Fibroblast of lung (primary cell): ENCODE results near the gene GALK2.

Source experiments
- EZH2 ChIP-seq: IDR thresholded peaks from 2 replicates; pipeline ENCODE4 v1.5.1; 2012; ENCODE audit warnings: low read length, control low read depth, mild to moderate bottlenecking; ENCODE audit errors: missing control alignments
- TF ChIP-seq, protein P1 (sequence below), 2 donors: IDR thresholded peaks in 1 of 2; conservative IDR thresholded peaks in 1 of 2; 1 replicate in 1 of 2; 2 replicates in 1 of 2; pipeline ENCODE4 v1.5.1; 2011 to 2012; ENCODE audit warnings: low read length in 2 of 2, control low read depth in 1 of 2, inconsistent platforms in 1 of 2, low read depth in 1 of 2, mild to moderate bottlenecking in 1 of 2

DNA sequence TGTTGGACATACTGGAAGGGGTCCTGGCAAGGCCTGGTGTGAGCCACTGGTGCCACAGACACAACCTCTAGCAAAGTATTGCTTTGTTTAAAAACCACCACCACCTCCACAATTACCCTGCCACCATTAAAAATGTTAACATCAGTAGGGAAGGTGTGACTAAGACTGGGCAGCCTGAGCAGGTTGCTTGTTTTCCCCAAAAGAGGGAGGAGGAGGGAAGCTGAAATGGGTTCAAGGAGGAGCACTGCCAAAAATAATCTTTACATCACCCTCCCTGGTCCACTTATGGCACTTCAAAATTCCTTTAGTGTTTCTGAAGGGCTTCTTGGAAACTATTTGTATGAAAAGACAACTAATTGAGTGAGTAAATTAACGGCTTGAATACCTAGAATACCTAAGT lies 153.2 kb downstream of the GALK2 start:
- TF ChIP-seq, protein P1, sequence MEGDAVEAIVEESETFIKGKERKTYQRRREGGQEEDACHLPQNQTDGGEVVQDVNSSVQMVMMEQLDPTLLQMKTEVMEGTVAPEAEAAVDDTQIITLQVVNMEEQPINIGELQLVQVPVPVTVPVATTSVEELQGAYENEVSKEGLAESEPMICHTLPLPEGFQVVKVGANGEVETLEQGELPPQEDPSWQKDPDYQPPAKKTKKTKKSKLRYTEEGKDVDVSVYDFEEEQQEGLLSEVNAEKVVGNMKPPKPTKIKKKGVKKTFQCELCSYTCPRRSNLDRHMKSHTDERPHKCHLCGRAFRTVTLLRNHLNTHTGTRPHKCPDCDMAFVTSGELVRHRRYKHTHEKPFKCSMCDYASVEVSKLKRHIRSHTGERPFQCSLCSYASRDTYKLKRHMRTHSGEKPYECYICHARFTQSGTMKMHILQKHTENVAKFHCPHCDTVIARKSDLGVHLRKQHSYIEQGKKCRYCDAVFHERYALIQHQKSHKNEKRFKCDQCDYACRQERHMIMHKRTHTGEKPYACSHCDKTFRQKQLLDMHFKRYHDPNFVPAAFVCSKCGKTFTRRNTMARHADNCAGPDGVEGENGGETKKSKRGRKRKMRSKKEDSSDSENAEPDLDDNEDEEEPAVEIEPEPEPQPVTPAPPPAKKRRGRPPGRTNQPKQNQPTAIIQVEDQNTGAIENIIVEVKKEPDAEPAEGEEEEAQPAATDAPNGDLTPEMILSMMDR (conservative IDR thresholded peaks at IDR 0.05 in 1 of 2, IDR thresholded peaks at IDR 0.05 in 1 of 2; ENCODE audit: low read depth in 1 of 2, low read length in 2 of 2), result no peak
- no peak for TF ChIP-seq EZH2
